H9 (cell line): ENCODE measurements around the gene CHSY3. TPM values are rescaled to one million over a fixed set of nuclear protein-coding genes. Genes with fewer than 3 reads are reported as not detected.

ENCODE experiments used
- DNase-seq: peaks from one replicate; pipeline ENCODE4 v3.0.0-alpha.2; 2017
- H2AFZ ChIP-seq: one replicate; pipeline ENCODE4 v1.6.1; 2013; ENCODE audit warnings: mild to moderate bottlenecking, low read length, control low read depth, moderate library complexity
- H2AK5ac ChIP-seq: 2 replicates; pipeline ENCODE4 v1.6.1; 2013; ENCODE audit warnings: low read length, control low read depth, mixed read lengths; ENCODE audit not compliant: insufficient read length
- H2BK120ac ChIP-seq: one replicate; pipeline ENCODE4 v1.6.1; 2013; ENCODE audit warnings: low read depth, mild to moderate bottlenecking, low read length, control low read depth, inconsistent platforms; ENCODE audit not compliant: poor library complexity, severe bottlenecking
- H2BK12ac ChIP-seq: 2 replicates; pipeline ENCODE4 v1.6.1; 2013; ENCODE audit warnings: low read length, control low read depth, mixed read lengths, low read depth; ENCODE audit not compliant: insufficient read length
- H2BK15ac ChIP-seq: 2 replicates; pipeline ENCODE4 v1.6.1; 2013; ENCODE audit warnings: low read depth, low read length, control low read depth
- H2BK20ac ChIP-seq: one replicate; pipeline ENCODE4 v1.6.1; 2013; ENCODE audit warnings: low read depth, mild to moderate bottlenecking, low read length, control low read depth, inconsistent platforms; ENCODE audit not compliant: poor library complexity, severe bottlenecking
- H2BK5ac ChIP-seq: 2 replicates; pipeline ENCODE4 v1.6.1; 2013; ENCODE audit warnings: low read length, control low read depth, mixed read lengths; ENCODE audit not compliant: insufficient read length
- H3K14ac ChIP-seq: 2 replicates; pipeline ENCODE4 v1.6.1; 2013; ENCODE audit warnings: low read length, control low read depth; ENCODE audit not compliant: insufficient read depth
- H3K18ac ChIP-seq: 2 replicates; pipeline ENCODE4 v1.6.1; 2013; ENCODE audit warnings: low read depth, mild to moderate bottlenecking, mixed read lengths, low read length, control low read depth; ENCODE audit not compliant: insufficient read length
- H3K23ac ChIP-seq: 2 replicates; pipeline ENCODE4 v1.6.1; 2013; ENCODE audit warnings: low read length, control low read depth, mixed read lengths, low read depth; ENCODE audit not compliant: insufficient read length
- H3K23me2 ChIP-seq: 2 replicates; pipeline ENCODE4 v1.6.1; 2013; ENCODE audit warnings: low read depth, mild to moderate bottlenecking, mixed read lengths, low read length, control low read depth; ENCODE audit not compliant: insufficient read length, poor library complexity, severe bottlenecking
- H3K27ac ChIP-seq: 2 replicates; pipeline ENCODE4 v1.5.1; 2013; ENCODE audit warnings: low read length, control low read depth, mixed read lengths, low read depth; ENCODE audit not compliant: insufficient read length
- H3K27me3 ChIP-seq: 2 replicates; pipeline ENCODE4 v1.6.1; 2013; ENCODE audit warnings: low read length, control low read depth, inconsistent platforms; ENCODE audit not compliant: insufficient read depth
- H3K4ac ChIP-seq: 2 replicates; pipeline ENCODE4 v1.6.1; 2013; ENCODE audit warnings: low read depth, mild to moderate bottlenecking, control low read depth, inconsistent platforms, low read length, moderate library complexity
- H3K4me1 ChIP-seq: 2 replicates; pipeline ENCODE4 v1.6.1; 2013; ENCODE audit warnings: low read length, control low read depth, inconsistent platforms; ENCODE audit not compliant: insufficient read depth
- H3K4me2 ChIP-seq: 2 replicates; pipeline ENCODE4 v1.6.1; 2013; ENCODE audit warnings: low read length, control low read depth, mixed read lengths; ENCODE audit not compliant: insufficient read length, insufficient read depth
- H3K56ac ChIP-seq: 2 replicates; pipeline ENCODE4 v1.6.1; 2013; ENCODE audit warnings: low read depth, mild to moderate bottlenecking, mixed read lengths, low read length, control low read depth; ENCODE audit not compliant: insufficient read length
- H3K79me1 ChIP-seq: 2 replicates; pipeline ENCODE4 v1.6.1; 2013; ENCODE audit warnings: low read depth, mild to moderate bottlenecking, moderate library complexity, low read length, control low read depth, inconsistent platforms; ENCODE audit not compliant: insufficient read depth, poor library complexity, severe bottlenecking
- H3K79me2 ChIP-seq: 2 replicates; pipeline ENCODE4 v1.6.1; 2013; ENCODE audit warnings: low read length, control low read depth, inconsistent platforms; ENCODE audit not compliant: insufficient read depth
- H3K9ac ChIP-seq: 2 replicates; pipeline ENCODE4 v1.6.1; 2013; ENCODE audit warnings: low read length, control low read depth, mixed read lengths; ENCODE audit not compliant: insufficient read length; ENCODE audit errors: extremely low read depth
- H3K9me3 ChIP-seq: one replicate; pipeline ENCODE4 v1.6.1; 2013; ENCODE audit warnings: low read depth, low read length, inconsistent platforms; ENCODE audit not compliant: control insufficient read depth
- H3T11ph ChIP-seq: one replicate; pipeline ENCODE4 v1.6.1; 2013; ENCODE audit warnings: mild to moderate bottlenecking, low read length, control low read depth, inconsistent platforms
- H4K20me1 ChIP-seq: one replicate; pipeline ENCODE4 v1.6.1; 2013; ENCODE audit not compliant: control insufficient read depth, insufficient read length, insufficient read depth
- H4K5ac ChIP-seq: 2 replicates; pipeline ENCODE4 v1.6.1; 2013; ENCODE audit warnings: low read depth, mild to moderate bottlenecking, mixed read lengths, low read length, control low read depth; ENCODE audit not compliant: insufficient read length
- H4K8ac ChIP-seq: replicated peaks from 2 replicates; pipeline ENCODE4 v1.6.1; 2013; ENCODE audit warnings: low read length, control low read depth, mixed read lengths, low read depth; ENCODE audit not compliant: insufficient read length
- H4K91ac ChIP-seq: 2 replicates; pipeline ENCODE4 v1.6.1; 2013; ENCODE audit warnings: low read depth, mild to moderate bottlenecking, moderate library complexity, mixed read lengths, low read length, control low read depth; ENCODE audit not compliant: insufficient read length
- H3K27ac Mint-ChIP-seq, 3 experiments: 2 replicates in 2 of 3; 3 replicates in 1 of 3; pipeline ENCODE4 v1.8.0; 2020 to 2021; ENCODE audit warnings: mixed read lengths in 3 of 3, mild to moderate bottlenecking in 1 of 3, moderate library complexity in 1 of 3
- H3K27me3 Mint-ChIP-seq: 2 replicates; pipeline ENCODE4 v1.8.0; 2021; ENCODE audit warnings: low read depth, mild to moderate bottlenecking, moderate library complexity, mixed read lengths
- H3K36me3 Mint-ChIP-seq, 3 experiments: 2 replicates in 2 of 3; 3 replicates in 1 of 3; pipeline ENCODE4 v1.8.0; 2020 to 2021; ENCODE audit warnings: low read depth in 3 of 3, mixed read lengths in 3 of 3; ENCODE audit not compliant: insufficient read depth in 1 of 3
- H3K4me1 Mint-ChIP-seq, 2 experiments: 2 replicates each; pipeline ENCODE4 v1.8.0; 2020; ENCODE audit warnings: mixed read lengths in 2 of 2
- H3K4me3 Mint-ChIP-seq, 2 experiments: 2 replicates in 1 of 2; 3 replicates in 1 of 2; pipeline ENCODE4 v1.8.0; 2020 to 2021; ENCODE audit warnings: mild to moderate bottlenecking in 2 of 2, mixed read lengths in 2 of 2, moderate library complexity in 1 of 2
- H3K9me3 Mint-ChIP-seq, 2 experiments: 2 replicates in 1 of 2; 3 replicates in 1 of 2; pipeline ENCODE4 v1.8.0; 2020; ENCODE audit warnings: mild to moderate bottlenecking in 2 of 2, mixed read lengths in 2 of 2, moderate library complexity in 1 of 2
- WGBS: extraction: QIAGEN DNeasy Blood & Tissue Kit; methylation state at CpG from one replicate; pipeline ENCODE4 v1.1.7; 2013; ENCODE audit warnings: missing lambda C conversion rate, low lambda C conversion rate, mixed read lengths; ENCODE audit not compliant: insufficient read length; ENCODE audit errors: extremely low coverage; 5-methylcytosine and 5-hydroxymethylcytosine counted together
- total RNA-seq: library from RNA; stranded (reverse); gene quantifications from 2 replicates; pipeline ENCODE4 v1.2.1, GENCODE V29; 2021
- TF ChIP-seq, protein P1 (sequence below): fragments of 200-600 bp; sonication (generic); conservative IDR thresholded peaks from 3 replicates; pipeline ENCODE4 v1.8.0; 2021; ENCODE audit warnings: antibody characterized with exemption, mild to moderate bottlenecking

CHSY3 gene
- total RNA-seq, 1 experiment from 2014 or later = 0.37 TPM

DNA sequence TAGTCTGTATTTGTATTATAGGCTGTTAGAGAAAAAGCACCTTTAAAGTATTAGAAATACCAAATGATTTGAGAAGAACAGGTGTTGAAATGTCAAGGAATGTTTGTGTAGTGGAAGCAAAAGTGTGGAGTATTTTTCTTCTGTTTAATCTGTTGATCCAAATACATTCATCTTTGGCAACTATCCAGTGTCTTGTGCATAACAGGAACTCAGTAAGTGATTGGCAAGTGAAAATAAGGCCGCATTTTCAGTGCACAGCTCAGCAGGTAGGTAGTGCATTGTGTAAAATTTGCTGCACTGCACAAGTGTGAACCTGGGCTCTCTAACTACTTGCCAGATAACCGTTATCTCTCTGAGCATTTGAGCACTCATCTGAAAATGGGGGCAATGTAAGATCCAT is 61.8 kb downstream of the CHSY3 start:
- H3K4me3 Mint-ChIP-seq = no peak overlapping the region
- Histone ChIP-seq H2BK5ac (no peak overlapping the region), H4K5ac (no peak overlapping the region), H2BK20ac (no peak overlapping the region), H3K79me2 (no peaks in the 10 kb centered on the region), H4K8ac (no peak overlapping the region), H3K9ac (no peak overlapping the region), H3K4me2 (no peak overlapping the region), H3K27ac (no peak overlapping the region), H3K18ac (no peak overlapping the region), H4K20me1 (no peaks in the 10 kb centered on the region), H2AFZ (no peak overlapping the region), H3K56ac (no peak overlapping the region), H2BK12ac (no peak overlapping the region), H3K4me1 (no peaks in the 10 kb centered on the region), H3K23me2 (no peaks in the 10 kb centered on the region), H2BK15ac (no peak overlapping the region), H2AK5ac (no peak overlapping the region), H3K9me3 (no peaks in the 10 kb centered on the region), H3K27me3 (no peaks in the 10 kb centered on the region), H3K4ac (no peak overlapping the region), H2BK120ac (no peak overlapping the region), H3T11ph (no peak overlapping the region), H3K23ac (no peak overlapping the region), H3K14ac (no peak overlapping the region), H3K79me1 (no peaks in the 10 kb centered on the region), H4K91ac (no peak overlapping the region)
- H3K27me3 Mint-ChIP-seq = no peaks in the 10 kb centered on the region; the same call in 1 of the 2 replicates
- no peak overlapping the region for H3K27ac Mint-ChIP-seq
- H3K9me3 Mint-ChIP-seq = no peaks in the 10 kb centered on the region
- no CpG with 5 or more reads among the region's 2 CpGs for WGBS
- no peaks in the 10 kb centered on the region for H3K4me1 Mint-ChIP-seq
- no peaks in the 10 kb centered on the region for H3K36me3 Mint-ChIP-seq
- TF ChIP-seq, protein P1, sequence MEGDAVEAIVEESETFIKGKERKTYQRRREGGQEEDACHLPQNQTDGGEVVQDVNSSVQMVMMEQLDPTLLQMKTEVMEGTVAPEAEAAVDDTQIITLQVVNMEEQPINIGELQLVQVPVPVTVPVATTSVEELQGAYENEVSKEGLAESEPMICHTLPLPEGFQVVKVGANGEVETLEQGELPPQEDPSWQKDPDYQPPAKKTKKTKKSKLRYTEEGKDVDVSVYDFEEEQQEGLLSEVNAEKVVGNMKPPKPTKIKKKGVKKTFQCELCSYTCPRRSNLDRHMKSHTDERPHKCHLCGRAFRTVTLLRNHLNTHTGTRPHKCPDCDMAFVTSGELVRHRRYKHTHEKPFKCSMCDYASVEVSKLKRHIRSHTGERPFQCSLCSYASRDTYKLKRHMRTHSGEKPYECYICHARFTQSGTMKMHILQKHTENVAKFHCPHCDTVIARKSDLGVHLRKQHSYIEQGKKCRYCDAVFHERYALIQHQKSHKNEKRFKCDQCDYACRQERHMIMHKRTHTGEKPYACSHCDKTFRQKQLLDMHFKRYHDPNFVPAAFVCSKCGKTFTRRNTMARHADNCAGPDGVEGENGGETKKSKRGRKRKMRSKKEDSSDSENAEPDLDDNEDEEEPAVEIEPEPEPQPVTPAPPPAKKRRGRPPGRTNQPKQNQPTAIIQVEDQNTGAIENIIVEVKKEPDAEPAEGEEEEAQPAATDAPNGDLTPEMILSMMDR = no peak
- DNase-seq = no peak
